ENCODE results near the gene RAPSN.

The RAPSN gene

DNA sequence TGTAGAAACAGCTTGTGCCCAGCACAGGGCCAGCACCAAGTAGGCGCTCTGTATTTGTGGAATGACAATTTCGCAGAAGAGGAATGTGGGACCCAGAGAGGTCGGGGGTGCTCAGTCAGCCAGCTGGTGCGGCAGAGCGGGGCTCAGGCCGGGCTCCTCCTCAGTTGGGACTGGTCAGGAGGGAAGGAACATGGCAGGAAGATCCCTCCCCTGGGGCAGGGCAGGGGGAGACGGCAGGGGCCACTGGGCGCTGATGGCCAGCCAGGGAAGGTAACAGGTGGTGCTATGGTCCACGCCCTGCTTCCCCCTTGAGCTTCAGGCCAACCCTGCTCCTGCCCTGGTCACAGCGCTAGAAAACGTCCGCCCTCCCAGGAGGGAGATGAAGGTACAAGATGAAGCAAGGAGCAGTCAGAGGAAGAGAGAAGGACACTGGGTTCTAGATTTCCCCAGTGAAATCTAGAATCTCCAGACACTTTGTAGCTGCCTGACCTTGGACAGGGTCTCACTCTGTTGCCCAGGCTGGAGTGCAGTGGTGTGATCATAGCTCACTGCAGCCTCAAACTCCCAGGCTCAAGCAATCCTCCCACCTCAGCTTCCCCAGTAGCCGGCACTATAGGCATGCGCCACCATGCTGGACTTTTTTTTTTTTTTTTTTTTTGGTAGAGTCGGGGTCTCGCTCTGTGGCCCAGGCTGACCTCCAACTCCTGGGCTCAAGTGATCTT is 57.1 kb downstream of the RAPSN start:
- TF ChIP-seq, protein P1, sequence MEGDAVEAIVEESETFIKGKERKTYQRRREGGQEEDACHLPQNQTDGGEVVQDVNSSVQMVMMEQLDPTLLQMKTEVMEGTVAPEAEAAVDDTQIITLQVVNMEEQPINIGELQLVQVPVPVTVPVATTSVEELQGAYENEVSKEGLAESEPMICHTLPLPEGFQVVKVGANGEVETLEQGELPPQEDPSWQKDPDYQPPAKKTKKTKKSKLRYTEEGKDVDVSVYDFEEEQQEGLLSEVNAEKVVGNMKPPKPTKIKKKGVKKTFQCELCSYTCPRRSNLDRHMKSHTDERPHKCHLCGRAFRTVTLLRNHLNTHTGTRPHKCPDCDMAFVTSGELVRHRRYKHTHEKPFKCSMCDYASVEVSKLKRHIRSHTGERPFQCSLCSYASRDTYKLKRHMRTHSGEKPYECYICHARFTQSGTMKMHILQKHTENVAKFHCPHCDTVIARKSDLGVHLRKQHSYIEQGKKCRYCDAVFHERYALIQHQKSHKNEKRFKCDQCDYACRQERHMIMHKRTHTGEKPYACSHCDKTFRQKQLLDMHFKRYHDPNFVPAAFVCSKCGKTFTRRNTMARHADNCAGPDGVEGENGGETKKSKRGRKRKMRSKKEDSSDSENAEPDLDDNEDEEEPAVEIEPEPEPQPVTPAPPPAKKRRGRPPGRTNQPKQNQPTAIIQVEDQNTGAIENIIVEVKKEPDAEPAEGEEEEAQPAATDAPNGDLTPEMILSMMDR (IDR thresholded peaks at IDR 0.05; ENCODE audit: low read depth, low read length, missing control alignments): no peak
- no peak for DNase-seq (ENCODE audit: extremely low read depth, low read depth)
- no peak overlapping the region for H3K4me3 ChIP-seq (replicated peaks; ENCODE audit: low read depth, low read length)

DNA sequence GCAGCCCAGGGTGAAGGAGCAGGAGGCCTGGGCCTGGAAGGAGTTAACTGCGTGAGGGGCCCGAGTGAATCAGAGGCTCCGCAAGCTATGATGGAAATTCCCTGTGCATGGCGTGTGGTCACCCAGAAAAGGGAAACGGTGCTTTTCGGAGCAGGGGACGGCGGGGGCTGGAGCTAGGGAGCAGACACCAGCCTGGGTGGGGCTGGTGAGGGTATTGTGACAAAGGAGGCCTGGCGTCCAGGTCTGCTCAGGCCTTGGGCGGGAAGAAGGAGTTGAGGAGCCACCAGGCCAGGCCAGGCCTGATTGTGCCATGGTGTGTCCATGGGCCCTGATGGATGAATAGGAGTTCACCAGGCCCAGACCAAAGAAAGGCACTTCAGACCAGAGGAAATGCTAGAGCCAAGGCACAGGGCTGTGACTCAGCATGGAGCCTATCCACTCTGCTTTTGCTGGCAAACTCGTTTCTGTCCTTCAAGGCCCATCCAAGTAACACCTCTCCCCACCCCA is 57.8 kb downstream of the RAPSN start:
- no peak overlapping the region for H3K4me3 ChIP-seq (replicated peaks; ENCODE audit: low read depth, low read length)
- TF ChIP-seq, protein P1 (IDR thresholded peaks at IDR 0.05; ENCODE audit: low read depth, low read length, missing control alignments): no peak
- DNase-seq (ENCODE audit: extremely low read depth, low read depth): no peak

DNA sequence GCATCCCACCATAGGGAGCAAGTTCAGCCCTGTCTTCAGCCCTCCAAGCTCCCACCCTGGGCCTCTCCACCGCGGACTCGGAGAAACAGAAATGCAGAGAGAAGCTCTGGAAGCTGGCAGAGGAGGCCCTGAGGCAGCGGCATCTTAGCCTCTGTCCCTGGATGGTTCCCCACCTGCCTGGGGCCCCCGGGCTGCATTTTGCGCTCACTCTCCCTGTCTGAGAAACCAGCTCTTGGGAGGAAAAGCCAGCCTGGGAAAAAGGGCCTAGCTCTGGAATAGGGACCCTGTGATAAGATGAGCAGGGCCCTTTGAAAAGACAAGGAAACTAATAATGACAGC is 58.5 kb downstream of the RAPSN start:
- no peak overlapping the region for H3K4me3 ChIP-seq (replicated peaks; ENCODE audit: low read depth, low read length)
- DNase-seq (ENCODE audit: extremely low read depth, low read depth): no peak
- TF ChIP-seq, protein P1 (IDR thresholded peaks at IDR 0.05; ENCODE audit: low read depth, low read length, missing control alignments): no peak

DNA sequence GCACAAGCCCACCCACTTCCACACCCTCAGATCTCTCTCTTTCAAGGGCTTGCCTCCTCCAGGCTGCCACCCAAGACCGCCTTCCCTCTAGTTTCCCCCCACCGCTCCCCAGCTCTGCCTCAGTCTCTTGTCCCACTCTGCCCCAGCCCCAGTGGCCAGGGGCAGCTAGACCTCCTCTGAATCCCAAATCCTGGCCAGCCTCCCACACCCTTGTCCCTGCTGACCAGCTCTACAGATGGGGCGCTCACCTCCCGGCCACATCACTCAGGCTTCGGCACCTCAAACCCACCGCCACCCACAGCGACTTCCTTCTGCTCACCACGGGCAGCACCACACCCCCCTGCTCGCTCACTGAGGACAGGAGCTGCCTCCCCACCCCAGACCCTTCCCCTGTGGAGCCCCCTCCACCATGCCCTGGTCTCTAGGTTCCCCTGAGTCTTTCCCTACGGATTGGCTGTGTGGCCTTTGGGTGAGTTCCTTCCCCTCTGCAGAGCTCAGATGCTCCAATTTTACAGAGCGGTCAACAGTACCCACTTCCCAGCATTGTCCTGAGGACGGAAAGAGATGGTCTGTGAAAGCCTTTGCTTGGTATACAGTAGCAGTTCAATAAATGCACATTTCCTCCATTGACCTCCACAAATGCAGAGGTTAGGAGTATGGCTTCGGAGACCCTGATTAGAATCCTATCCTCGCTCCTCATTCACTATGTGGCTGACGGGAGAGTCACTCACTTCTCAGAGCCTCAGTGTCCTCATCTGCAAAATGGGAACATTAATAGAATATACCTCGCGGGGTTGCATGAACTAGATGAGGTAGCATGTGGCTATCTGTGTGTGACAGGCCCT is 59.1 kb downstream of the RAPSN start:
- TF ChIP-seq, protein P1 (IDR thresholded peaks at IDR 0.05; ENCODE audit: low read depth, low read length, missing control alignments): no peak
- no peak overlapping the region for H3K4me3 ChIP-seq (replicated peaks; ENCODE audit: low read depth, low read length)
- DNase-seq (ENCODE audit: extremely low read depth, low read depth): no peak

DNA sequence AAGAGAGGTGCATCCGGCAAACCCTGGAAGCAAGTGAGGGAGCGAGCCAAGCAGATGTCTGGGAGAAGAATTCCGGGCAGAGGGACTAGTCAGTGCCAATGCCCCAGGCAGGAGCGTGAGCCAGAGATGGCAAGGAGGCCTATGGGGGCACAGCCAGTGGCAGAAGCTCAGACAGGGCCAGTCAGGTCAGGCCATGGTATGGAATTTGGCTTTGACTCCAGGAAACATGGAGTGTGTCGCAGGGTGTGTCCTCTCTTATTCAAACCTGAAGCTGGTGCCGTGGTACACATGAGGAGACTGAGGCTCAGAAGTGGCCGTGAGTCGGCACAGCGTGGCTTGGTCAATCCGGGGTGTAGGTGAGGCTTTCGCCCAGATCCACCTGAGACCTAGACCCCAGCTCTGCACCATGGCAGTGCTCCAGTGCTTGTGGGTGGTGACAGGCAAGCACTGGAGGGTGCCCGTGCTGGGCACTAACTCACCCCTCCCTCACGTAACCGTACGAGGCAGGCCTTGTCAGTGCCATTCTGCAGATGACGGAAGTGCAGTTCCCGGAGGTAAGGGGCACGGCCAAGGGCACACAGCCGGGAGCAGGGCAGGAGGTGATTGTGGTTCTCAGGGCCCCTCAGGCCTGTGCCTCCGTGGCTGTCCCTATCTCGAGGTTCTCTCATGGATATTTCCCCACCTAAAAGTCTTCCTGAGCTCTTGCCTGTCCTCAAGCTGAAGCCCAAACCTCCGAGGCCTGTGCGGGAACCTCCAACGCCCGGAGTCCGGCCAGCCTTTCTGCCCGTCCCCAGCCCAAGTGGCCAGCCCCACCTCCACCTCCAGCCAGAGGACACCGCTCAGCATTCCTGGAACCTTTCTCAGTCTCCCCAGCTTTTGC is 60.0 kb downstream of the RAPSN start:
- no peak for DNase-seq (ENCODE audit: extremely low read depth, low read depth)
- no peak overlapping the region for H3K4me3 ChIP-seq (replicated peaks; ENCODE audit: low read depth, low read length)
- TF ChIP-seq, protein P1 (IDR thresholded peaks at IDR 0.05; ENCODE audit: low read depth, low read length, missing control alignments): no peak

DNA sequence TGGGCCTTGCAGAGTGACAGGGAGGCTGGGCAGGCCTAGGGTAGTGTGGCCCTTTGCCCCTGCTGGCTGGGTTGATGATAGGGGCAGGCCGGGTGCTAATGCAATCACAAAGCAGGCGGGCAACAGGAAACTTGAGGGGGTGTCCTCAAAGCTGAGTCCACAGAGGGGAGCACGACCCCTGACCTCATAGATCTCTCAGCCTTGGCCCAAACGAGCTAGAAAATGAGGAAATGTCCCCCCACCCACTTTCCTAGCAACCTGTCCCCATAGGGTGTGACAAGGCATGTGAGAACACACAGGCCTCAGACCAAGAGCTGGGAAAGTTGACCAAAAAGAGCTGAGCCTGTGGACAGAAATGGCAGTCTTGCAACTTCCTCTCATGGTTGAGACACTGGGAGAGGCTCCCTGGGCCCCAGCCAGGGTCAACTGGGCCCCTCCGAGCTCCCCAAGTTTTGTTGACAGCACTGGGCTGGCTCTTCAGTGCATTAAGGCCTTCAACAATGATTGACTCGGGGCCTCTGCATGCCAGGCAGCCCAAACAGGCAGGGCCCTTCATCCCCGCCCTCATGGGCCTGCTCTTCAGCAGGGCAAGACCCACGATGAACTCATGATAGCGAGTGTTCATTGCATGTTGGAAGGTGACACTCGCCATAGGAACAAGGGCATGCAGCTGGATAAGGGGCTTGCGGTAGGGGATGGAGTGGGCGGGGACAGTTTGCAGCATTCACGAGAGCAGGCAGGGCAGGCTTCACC is 60.8 kb downstream of the RAPSN start:
- TF ChIP-seq, protein P1 (IDR thresholded peaks at IDR 0.05; ENCODE audit: low read depth, low read length, missing control alignments): no peak
- DNase-seq (ENCODE audit: extremely low read depth, low read depth): no peak
- no peak overlapping the region for H3K4me3 ChIP-seq (replicated peaks; ENCODE audit: low read depth, low read length)

All from HFF-Myc (cell line).